Measurements from ENCODE around the gene GNB4. TPM values are rescaled to one million over a fixed set of nuclear protein-coding genes. Genes with fewer than 3 reads are reported as not detected.

GNB4 gene
- total RNA-seq, result 36.7 and 37.3 TPM in 2 replicates
- long read RNA-seq, full-length matches to known transcripts, result 69 of 84 reads
- long read RNA-seq, partial matches to known transcripts, result 3 of 84 reads
- long read RNA-seq, other reads (novel, unspliced or antisense), result 12 of 84 reads

DNA sequence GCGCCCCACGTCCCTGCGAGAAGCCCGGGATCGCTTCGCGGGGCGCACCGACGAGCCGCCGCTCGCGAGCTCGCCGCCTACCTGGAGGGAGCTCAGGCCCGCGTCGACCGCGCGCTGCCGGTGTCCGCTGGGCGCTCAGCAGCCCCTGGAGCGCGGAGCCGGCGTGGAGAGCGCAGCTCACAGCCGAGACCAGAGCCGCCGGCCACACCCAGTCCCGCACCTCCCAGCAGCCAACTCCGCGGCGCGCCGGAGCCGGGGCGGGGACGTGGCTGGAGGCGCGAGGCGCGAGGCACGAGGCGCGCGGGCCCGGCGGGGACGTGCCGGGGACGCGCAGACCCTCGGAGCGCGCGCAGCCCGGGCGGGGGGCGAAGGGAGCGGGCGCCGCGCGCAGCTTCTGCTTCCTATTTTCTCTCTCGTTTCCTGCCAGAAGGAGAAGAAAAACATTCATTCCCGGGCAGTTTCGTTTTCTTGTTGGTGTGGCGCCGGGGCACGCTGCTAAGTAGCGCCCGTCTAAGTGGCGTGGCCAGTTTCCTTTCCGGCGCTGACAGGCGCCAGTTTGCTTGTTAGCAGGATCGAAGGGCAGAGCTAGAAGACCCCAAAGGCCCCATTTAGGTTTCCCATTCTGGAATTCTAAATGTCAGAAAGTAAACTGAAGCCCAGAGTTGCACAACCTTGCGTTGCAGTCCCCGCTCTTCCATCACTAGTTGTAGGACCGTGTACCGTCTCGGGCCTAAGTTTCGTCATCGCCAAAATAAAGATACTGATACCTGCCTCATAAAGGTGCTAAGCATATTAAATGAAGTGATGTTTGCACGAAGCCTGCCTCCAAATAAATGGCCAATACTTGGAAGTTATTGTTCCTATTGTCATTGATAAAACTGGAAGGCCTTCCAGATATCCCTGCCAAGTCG is at the start of gene GNB4:
TSS of gene GNB4 (minus strand) at position 206 of the 911 bp plus-strand sequence. CDS start 25,270 bp downstream, outside the sequence.
- Mint-ChIP-seq H3K4me1 (peaks cover 32% of the 10 kb centered on the region), H3K27me3 (ENCODE audit: low read depth) (peaks cover 7% of the 10 kb centered on the region), H3K9me3 (no peaks in the 10 kb centered on the region), H3K4me3 (peak within 1 kb of the TSS; percentile 95), H3K36me3 (ENCODE audit: low read depth) (peaks cover 4% of the 10 kb centered on the region), H3K27ac (ENCODE audit: unreplicated experiment) (peak within 1 kb of the TSS; percentile 91)
- no peak for TF ChIP-seq CTCF (conservative IDR thresholded peaks at IDR 0.05)
- DNase-seq (ENCODE audit: low read depth, low spot score), result peak; percentile 71

DNA sequence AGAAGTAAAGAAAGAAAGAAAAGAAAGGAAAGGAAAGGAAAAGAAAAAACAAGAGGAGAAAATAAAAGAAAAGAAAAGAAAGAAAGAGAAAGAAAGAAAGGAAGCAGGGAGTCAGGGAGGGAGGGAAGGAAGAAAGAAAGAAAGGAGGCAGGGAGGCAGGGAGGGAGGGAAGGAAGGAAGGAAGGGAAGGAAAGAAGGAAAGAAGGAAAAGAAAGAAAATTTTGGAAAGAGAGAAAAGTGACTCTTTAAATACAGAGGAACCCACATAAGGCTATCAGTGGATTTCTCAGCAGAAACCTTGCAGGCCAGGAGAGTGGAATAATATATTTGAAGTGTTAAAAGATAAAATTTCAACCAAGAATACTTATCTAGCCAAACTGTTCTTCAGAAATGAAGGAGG is 44.2 kb upstream of the GNB4 start:
- Mint-ChIP-seq H3K36me3 (ENCODE audit: low read depth) (peaks cover 11% of the 10 kb centered on the region), H3K27ac (ENCODE audit: unreplicated experiment) (no peak overlapping the region), H3K27me3 (ENCODE audit: low read depth) (peaks cover 7% of the 10 kb centered on the region), H3K4me3 (no peak overlapping the region), H3K4me1 (no peaks in the 10 kb centered on the region), H3K9me3 (peaks cover 15% of the 10 kb centered on the region)
- no peak for TF ChIP-seq CTCF (conservative IDR thresholded peaks at IDR 0.05)
- DNase-seq (ENCODE audit: low read depth, low spot score), result no peak

GRCh38 chr3:179493260-179493659 is 42.0 kb upstream of the GNB4 start:
- no peak for TF ChIP-seq CTCF (conservative IDR thresholded peaks at IDR 0.05)
- peaks cover 15% of the 10 kb centered on the region for H3K9me3 Mint-ChIP-seq
- H3K36me3 Mint-ChIP-seq (ENCODE audit: low read depth), result peaks cover 11% of the 10 kb centered on the region
- H3K27ac Mint-ChIP-seq (ENCODE audit: unreplicated experiment), result no peak overlapping the region
- H3K4me1 Mint-ChIP-seq, result no peaks in the 10 kb centered on the region
- DNase-seq (ENCODE audit: low read depth, low spot score), result no peak
- no peak overlapping the region for H3K4me3 Mint-ChIP-seq
- peaks cover 5% of the 10 kb centered on the region for H3K27me3 Mint-ChIP-seq (ENCODE audit: low read depth)

GRCh38 chr3:179488213-179488612 is 36.9 kb upstream of the GNB4 start:
- H3K36me3 Mint-ChIP-seq (ENCODE audit: low read depth), result peaks cover 3% of the 10 kb centered on the region
- H3K9me3 Mint-ChIP-seq, result peaks cover 6% of the 10 kb centered on the region
- no peaks in the 10 kb centered on the region for H3K27me3 Mint-ChIP-seq (ENCODE audit: low read depth)
- H3K4me1 Mint-ChIP-seq, result peaks cover 11% of the 10 kb centered on the region
- no peak for TF ChIP-seq CTCF (conservative IDR thresholded peaks at IDR 0.05)
- DNase-seq (ENCODE audit: low read depth, low spot score), result no peak
- H3K4me3 Mint-ChIP-seq, result no peak overlapping the region
- no peak overlapping the region for H3K27ac Mint-ChIP-seq (ENCODE audit: unreplicated experiment)

- no peak for TF ChIP-seq CTCF (conservative IDR thresholded peaks at IDR 0.05)
- Mint-ChIP-seq H3K27me3 (ENCODE audit: low read depth) (no peaks in the 10 kb centered on the region), H3K27ac (ENCODE audit: unreplicated experiment) (no peak overlapping the region), H3K4me3 (no peak overlapping the region), H3K9me3 (no peaks in the 10 kb centered on the region), H3K4me1 (peaks cover 11% of the 10 kb centered on the region), H3K36me3 (ENCODE audit: low read depth) (peaks cover 2% of the 10 kb centered on the region)
- no peak for DNase-seq (ENCODE audit: low read depth, low spot score)
These were observed 35.5 kb upstream of the GNB4 start for GRCh38 chr3:179486806-179487205.
